K562 (cell line): Measurements from ENCODE around the gene AMMECR1. TPM values are rescaled to one million over a fixed set of nuclear protein-coding genes. Genes with fewer than 3 reads are reported as not detected.

Experiments
- ATAC-seq: fragments of 200-7000 bp; cut with Tn5 transposase; 3 replicates; pipeline ENCODE4 v1.9.1; 2020; ENCODE audit warnings: moderate library complexity
- BruUV-seq: library from RNA; stranded (reverse); fragments of 400-500 nt; replicated peaks from 2 replicates; lab custom pipeline; 2021; lab: Mats Ljungman, UMichigan
- CTCF ChIA-PET: fragments of 300-600 bp; formaldehyde crosslinking; extraction: SDS; loops from one replicate; lab custom pipeline; 2021; ENCODE audit warnings: low intra/inter-chr PET ratio; lab: Yijun Ruan, JAX
- POLR2A ChIA-PET: fragments of 300-600, 350-650 bp; sonication (Branson Sonifier 250); formaldehyde crosslinking; extraction: SDS; loops from one replicate; lab custom pipeline; 2021; ENCODE audit warnings: antibody characterized with exemption, inconsistent platforms; lab: Yijun Ruan, JAX
- DNase-seq, 4 experiments: peaks; one replicate each; pipeline versions ENCODE4 v3.0.0 to v3.0.0-alpha.2; 2011 to 2018; ENCODE audit warnings: low spot score in 3 of 4, mixed read lengths in 3 of 4; ENCODE audit errors: extremely low read depth in 1 of 4
- FAIRE-seq: peaks from 2 replicates; lab custom pipeline; 2011; peaks lifted over from hg19 to GRCh38; lab: Jason Lieb, UNC
- H2AFZ ChIP-seq: 2 replicates; pipeline ENCODE4 v1.6.0; 2011; ENCODE audit warnings: low read depth, low read length, control low read depth, inconsistent platforms
- H3K27ac ChIP-seq: fragments of 200-600 bp; 3 replicates; pipeline ENCODE4 v1.8.0; 2011; ENCODE audit warnings: low read depth, mild to moderate bottlenecking, control low read depth, inconsistent platforms, low read length, moderate library complexity, mixed read lengths; ENCODE audit errors: extremely low read depth
- H3K27me3 ChIP-seq, 2 experiments: fragments of 300-600 bp in 1 of 2; 2 replicates in 1 of 2; 3 replicates in 1 of 2; pipeline versions ENCODE4 v1.6.0 to v1.8.0; 2011; ENCODE audit warnings: inconsistent platforms in 2 of 2, low read length in 2 of 2, mild to moderate bottlenecking in 1 of 2, mixed read lengths in 1 of 2, moderate library complexity in 1 of 2; ENCODE audit not compliant: control insufficient read depth in 2 of 2, insufficient read depth in 2 of 2
- H3K36me3 ChIP-seq: fragments of 300-600 bp; 3 replicates; pipeline ENCODE4 v1.8.0; 2011; ENCODE audit warnings: mild to moderate bottlenecking, low read length, inconsistent platforms; ENCODE audit not compliant: control insufficient read depth, insufficient read depth
- H3K4me1 ChIP-seq, 2 experiments: fragments of 200-600 bp in 1 of 2; replicated peaks in 1 of 2; 2 replicates in 1 of 2; 3 replicates in 1 of 2; pipeline versions ENCODE4 v1.5.1 to v1.8.0; 2011; ENCODE audit warnings: inconsistent platforms in 2 of 2, low read length in 2 of 2, mild to moderate bottlenecking in 1 of 2, mixed read lengths in 1 of 2, moderate library complexity in 1 of 2; ENCODE audit not compliant: control insufficient read depth in 2 of 2, insufficient read depth in 2 of 2
- H3K4me2 ChIP-seq: 2 replicates; pipeline ENCODE4 v1.6.1; 2011; ENCODE audit warnings: low read length, control low read depth, inconsistent platforms, mixed read lengths; ENCODE audit not compliant: insufficient read depth
- H3K4me3 ChIP-seq: fragments of 200-600 bp; sonication (generic), shearing (Covaris generic); 2 replicates; pipeline ENCODE4 v1.5.1; 2016; ENCODE audit warnings: control low read depth, inconsistent platforms
- H3K79me2 ChIP-seq: fragments of 200-600 bp; 3 replicates; pipeline ENCODE4 v1.8.0; 2011; ENCODE audit warnings: low read length, inconsistent platforms; ENCODE audit not compliant: control insufficient read depth, insufficient read depth
- H3K9ac ChIP-seq, 2 experiments: 2 replicates each; pipeline versions ENCODE4 v1.6.0 to v1.6.1; 2011; ENCODE audit warnings: low read depth in 2 of 2, low read length in 2 of 2, control low read depth in 1 of 2, inconsistent platforms in 1 of 2, mild to moderate bottlenecking in 1 of 2, mixed read lengths in 1 of 2; ENCODE audit not compliant: insufficient read depth in 1 of 2
- H3K9me1 ChIP-seq: one replicate; pipeline ENCODE4 v1.6.0; 2011; ENCODE audit warnings: inconsistent platforms, mild to moderate bottlenecking, low read length, moderate library complexity; ENCODE audit not compliant: control insufficient read depth, insufficient read depth
- H3K9me3 ChIP-seq: replicated peaks from 2 replicates; pipeline ENCODE4 v1.5.1; 2011; ENCODE audit warnings: low read depth, low read length, inconsistent platforms; ENCODE audit not compliant: control insufficient read depth, insufficient read depth
- H4K20me1 ChIP-seq: replicated peaks from 2 replicates; pipeline ENCODE4 v1.6.1; 2011; ENCODE audit warnings: low read length, inconsistent platforms, mixed read lengths; ENCODE audit not compliant: control insufficient read depth, insufficient read depth
- FOXP4 ChIP-seq: sonication (generic); formaldehyde crosslinking; IDR thresholded peaks from 2 replicates; pipeline ENCODE4 v1.8.0; 2022; ENCODE audit warnings: mild to moderate bottlenecking, missing genetic modification reagents, borderline replicate concordance
- NCOR1 ChIP-seq: fragments of 450-650 bp; IDR thresholded peaks from 2 replicates; pipeline ENCODE4 v1.6.1; 2016; ENCODE audit warnings: mild to moderate bottlenecking, moderate library complexity
- WGBS: fragments of 100-300 bp; shearing (Covaris generic); methylation state at CpG from one replicate; pipeline ENCODE4 v1.1.6; 2016; ENCODE audit warnings: low coverage, mixed read lengths; ENCODE audit not compliant: insufficient coverage; ENCODE audit errors: missing lambda C conversion rate; 5-methylcytosine and 5-hydroxymethylcytosine counted together
- in situ Hi-C: fragments of 300-500 bp; cut with MboI; formaldehyde crosslinking; loops from 4 replicates; pipeline ENCODE4 v1.15.0; 2018; ENCODE audit warnings: inconsistent platforms, mixed read lengths
- intact Hi-C: fragments of 100-400 bp; cut with micrococcal nuclease; formaldehyde crosslinking; loops from 2 replicates; pipeline ENCODE4 v1.14.2; 2022
- polyA plus RNA-seq, 8 experiments: library from polyadenylated mRNA; depleted of rRNA in 4 of 8; stranded (reverse) in 5 of 8; unstranded in 3 of 8; fragments of >200 nt; fragmentation: Nextera tagmentation in 2 of 8; fragmentation: Illumina TruSeq in 1 of 8; extraction: Ambion mirVana in 2 of 8; extraction: Trizol in 1 of 8; gene quantifications; 2 replicates each; pipeline versions ENCODE4 v1.2.1 to v1.2.3, GENCODE V29; 2011 to 2014; ENCODE audit warnings: inconsistent platforms in 1 of 8, missing spikeins in 1 of 8
- total RNA-seq, 7 experiments: library from RNA; depleted of rRNA in 6 of 7; stranded (reverse); fragments of >200 nt in 6 of 7; fragmentation: Illumina TruSeq in 2 of 7; extraction: Trizol in 2 of 7; gene quantifications; 2 replicates each; pipeline versions ENCODE4 v1.2.1 to v1.2.3, GENCODE V29; 2011 to 2021; ENCODE audit warnings: low replicate concordance in 1 of 7

AMMECR1 gene
- total and polyA plus RNA-seq, 9 of the 15 experiments (the other 6 are each of a cell fraction or from before 2014, with no cell fraction given), result 13.9 to 36.7 (median 23.6) TPM

- FAIRE-seq, result no peak
- WGBS, result 93% methylated on average over 1 of the region's 1 CpG
- BruUV-seq, result no TSS peak
These were observed 6.3 kb downstream of the AMMECR1 start for GRCh38 chrX:110311437-110312230.

More at GRCh38 chrX:110311437-110312230, 6.3 kb downstream of the AMMECR1 start:
- H3K4me1 ChIP-seq, result peaks cover 8 to 31% of the 10 kb centered on the region in 2 experiments; a peak in 3 of 5 replicates
- no peak overlapping the region for H3K4me3 ChIP-seq
- H3K9ac ChIP-seq, result no peak overlapping the region
- no peaks in the 10 kb centered on the region for H3K9me3 ChIP-seq
- CTCF ChIA-PET, result no interaction called here
- TF ChIP-seq NCOR1, result no peak
- no peak for TF ChIP-seq FOXP4 (CRISPR knock-in tag)
- no peak for ATAC-seq
- peaks cover 98% of the 10 kb centered on the region for H3K79me2 ChIP-seq
- no peaks in the 10 kb centered on the region for H3K9me1 ChIP-seq
- in situ Hi-C loops, result no loop called here
- peaks cover 17% of the 10 kb centered on the region for H4K20me1 ChIP-seq
- no peak overlapping the region for H2AFZ ChIP-seq
- no peak overlapping the region for H3K4me2 ChIP-seq
- DNase-seq, result no peak
- no peak overlapping the region for H3K27ac ChIP-seq
- peaks cover 2% of the 10 kb centered on the region; the same call in 2 of the 3 replicates for H3K36me3 ChIP-seq
- no peaks in the 10 kb centered on the region for H3K27me3 ChIP-seq
- POLR2A ChIA-PET, result no interaction called here
- intact Hi-C loops, result no loop called here
